ENCODE measurements around the gene FCGR2B.
"Not testable (repeated sequence)": the region's sequence is repeated elsewhere in the genome, so short reads cannot be mapped to it uniquely, and the experiment has no call there.

DNA sequence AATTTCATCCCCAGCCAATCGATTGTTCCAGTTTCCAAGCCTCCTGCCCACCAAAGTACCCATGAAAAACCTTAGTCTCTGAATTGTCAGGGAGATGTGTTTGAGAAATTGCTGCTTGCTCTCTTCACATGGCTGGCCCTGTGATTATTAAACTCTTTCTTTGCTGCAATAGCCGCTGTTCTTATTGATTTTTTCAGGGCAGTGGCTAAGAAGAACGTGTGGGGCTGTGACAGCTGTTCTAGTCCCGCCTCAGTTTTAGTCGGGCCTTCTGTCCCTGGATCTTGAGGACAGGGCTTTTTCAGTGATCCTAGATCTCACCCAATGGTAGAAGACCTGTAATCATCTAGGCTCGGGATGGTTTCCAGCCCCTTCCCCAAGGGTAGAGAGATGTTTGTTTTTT lies 9.0 kb upstream of the FCGR2B start:
- not testable (repeated sequence) for TF ChIP-seq POLR2A (IDR thresholded peaks at IDR 0.05)
- TF ChIP-seq, protein P1, sequence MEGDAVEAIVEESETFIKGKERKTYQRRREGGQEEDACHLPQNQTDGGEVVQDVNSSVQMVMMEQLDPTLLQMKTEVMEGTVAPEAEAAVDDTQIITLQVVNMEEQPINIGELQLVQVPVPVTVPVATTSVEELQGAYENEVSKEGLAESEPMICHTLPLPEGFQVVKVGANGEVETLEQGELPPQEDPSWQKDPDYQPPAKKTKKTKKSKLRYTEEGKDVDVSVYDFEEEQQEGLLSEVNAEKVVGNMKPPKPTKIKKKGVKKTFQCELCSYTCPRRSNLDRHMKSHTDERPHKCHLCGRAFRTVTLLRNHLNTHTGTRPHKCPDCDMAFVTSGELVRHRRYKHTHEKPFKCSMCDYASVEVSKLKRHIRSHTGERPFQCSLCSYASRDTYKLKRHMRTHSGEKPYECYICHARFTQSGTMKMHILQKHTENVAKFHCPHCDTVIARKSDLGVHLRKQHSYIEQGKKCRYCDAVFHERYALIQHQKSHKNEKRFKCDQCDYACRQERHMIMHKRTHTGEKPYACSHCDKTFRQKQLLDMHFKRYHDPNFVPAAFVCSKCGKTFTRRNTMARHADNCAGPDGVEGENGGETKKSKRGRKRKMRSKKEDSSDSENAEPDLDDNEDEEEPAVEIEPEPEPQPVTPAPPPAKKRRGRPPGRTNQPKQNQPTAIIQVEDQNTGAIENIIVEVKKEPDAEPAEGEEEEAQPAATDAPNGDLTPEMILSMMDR (IDR thresholded peaks at IDR 0.05), result not testable (repeated sequence)
